GM10266 (cell line): ENCODE data around the gene PLCB4.

Source experiments
- DNase-seq: peaks from one replicate; pipeline ENCODE4 v3.0.0; 2012; ENCODE audit errors: extremely low spot score
- CTCF ChIP-seq: IDR thresholded peaks from 2 replicates; pipeline ENCODE4 v1.5.1; 2012; ENCODE audit warnings: mild to moderate bottlenecking, low read depth; ENCODE audit not compliant: control insufficient read depth, insufficient read depth; ENCODE audit errors: missing control alignments

PLCB4 gene

GRCh38 chr20:9520086-9520485 is 451.2 kb downstream of the PLCB4 start:
- TF ChIP-seq CTCF, result no peak

GRCh38 chr20:9523636-9524035 is 454.7 kb downstream of the PLCB4 start:
- no peak for DNase-seq

More at GRCh38 chr20:9520086-9520485, 451.2 kb downstream of the PLCB4 start:
- no peak for DNase-seq

More at GRCh38 chr20:9523636-9524035, 454.7 kb downstream of the PLCB4 start:
- TF ChIP-seq CTCF, result no peak
